ENCODE data around the gene MRPL53. TPM values are rescaled to one million over a fixed set of nuclear protein-coding genes. Genes with fewer than 3 reads are reported as not detected.

MRPL53 gene
- total RNA-seq, 1 experiment from 2014 or later = 52.1 TPM

DNA sequence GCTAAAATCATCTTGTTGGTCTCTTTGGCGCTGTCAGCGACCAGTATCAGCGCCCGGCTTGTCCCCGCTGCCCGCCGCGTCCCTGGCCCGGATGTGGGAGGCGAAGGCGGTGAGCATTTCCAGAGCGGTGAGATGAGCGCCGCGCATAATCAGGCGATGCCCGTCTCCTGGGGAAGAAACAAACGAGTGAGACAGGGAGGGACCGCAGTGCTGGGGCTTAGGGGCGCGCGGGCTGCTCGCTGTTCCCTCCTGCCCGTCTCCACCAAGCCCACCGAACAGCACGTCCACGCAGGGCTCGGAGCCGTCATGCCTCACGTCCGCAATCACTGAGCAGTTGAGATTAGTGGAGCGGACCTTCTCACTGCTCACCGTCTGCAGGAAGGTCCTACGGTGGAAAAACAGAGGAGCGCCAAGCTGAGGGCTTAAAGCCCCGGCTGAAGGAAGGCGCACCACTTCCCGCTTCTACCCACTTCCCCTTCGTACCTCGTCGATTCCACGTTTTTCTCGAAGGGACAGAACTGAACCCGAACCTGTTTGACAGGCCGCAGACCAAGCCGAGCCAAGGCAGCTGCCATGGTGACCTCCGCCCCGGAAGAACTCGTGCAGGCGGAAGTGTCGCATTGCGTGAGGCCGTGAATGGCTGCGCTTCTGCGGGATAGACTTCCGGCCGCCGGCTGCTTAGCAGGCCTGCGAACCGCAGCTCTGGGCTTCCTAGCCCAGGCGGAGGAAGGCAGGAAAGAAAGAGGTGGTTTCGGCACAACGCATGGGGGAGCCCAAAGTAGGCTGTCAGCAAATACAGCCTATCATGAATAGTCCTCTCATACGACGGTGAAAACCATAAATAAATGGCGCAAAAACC lies at the start of gene MRPL53 (continued):
- TF ChIP-seq GABPB1 (CRISPR knock-in tag; IDR thresholded peaks at IDR 0.05) = peak; percentile 96
- TF ChIP-seq NFATC4 (CRISPR knock-in tag; IDR thresholded peaks at IDR 0.05) = peak; percentile 63; the same call in 1 of the 2 replicates
- TF ChIP-seq ZNF396 (CRISPR knock-in tag; IDR thresholded peaks at IDR 0.05; ENCODE audit: borderline replicate concordance) = no peak
- no peak for TF ChIP-seq MXD4 (CRISPR knock-in tag; IDR thresholded peaks at IDR 0.05; ENCODE audit: borderline replicate concordance)
- no peak for TF ChIP-seq PRRX2 (CRISPR knock-in tag; IDR thresholded peaks at IDR 0.05)
- TF ChIP-seq, protein P1, sequence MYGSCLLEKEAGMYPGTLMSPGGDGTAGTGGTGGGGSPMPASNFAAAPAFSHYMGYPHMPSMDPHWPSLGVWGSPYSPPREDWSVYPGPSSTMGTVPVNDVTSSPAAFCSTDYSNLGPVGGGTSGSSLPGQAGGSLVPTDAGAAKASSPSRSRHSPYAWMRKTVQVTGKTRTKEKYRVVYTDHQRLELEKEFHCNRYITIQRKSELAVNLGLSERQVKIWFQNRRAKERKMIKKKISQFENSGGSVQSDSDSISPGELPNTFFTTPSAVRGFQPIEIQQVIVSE (CRISPR knock-in tag; IDR thresholded peaks at IDR 0.05; ENCODE audit: borderline replicate concordance) = no peak
- TF ChIP-seq, protein P2, sequence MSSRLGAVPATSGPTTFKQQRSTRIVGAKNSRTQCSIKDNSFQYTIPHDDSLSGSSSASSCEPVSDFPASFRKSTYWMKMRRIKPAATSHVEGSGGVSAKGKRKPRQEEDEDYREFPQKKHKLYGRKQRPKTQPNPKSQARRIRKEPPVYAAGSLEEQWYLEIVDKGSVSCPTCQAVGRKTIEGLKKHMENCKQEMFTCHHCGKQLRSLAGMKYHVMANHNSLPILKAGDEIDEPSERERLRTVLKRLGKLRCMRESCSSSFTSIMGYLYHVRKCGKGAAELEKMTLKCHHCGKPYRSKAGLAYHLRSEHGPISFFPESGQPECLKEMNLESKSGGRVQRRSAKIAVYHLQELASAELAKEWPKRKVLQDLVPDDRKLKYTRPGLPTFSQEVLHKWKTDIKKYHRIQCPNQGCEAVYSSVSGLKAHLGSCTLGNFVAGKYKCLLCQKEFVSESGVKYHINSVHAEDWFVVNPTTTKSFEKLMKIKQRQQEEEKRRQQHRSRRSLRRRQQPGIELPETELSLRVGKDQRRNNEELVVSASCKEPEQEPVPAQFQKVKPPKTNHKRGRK (CRISPR knock-in tag; IDR thresholded peaks at IDR 0.05; ENCODE audit: borderline replicate concordance) = no peak
- TF ChIP-seq NFE2L1 (CRISPR knock-in tag; IDR thresholded peaks at IDR 0.05) = no peak
- TF ChIP-seq ZNF263 (CRISPR knock-in tag; IDR thresholded peaks at IDR 0.05; ENCODE audit: low read depth) = no peak
- peak; percentile 47; the same call in 1 of the 2 replicates for TF ChIP-seq ETV6 (CRISPR knock-in tag; IDR thresholded peaks at IDR 0.05)
- TF ChIP-seq, protein P3, sequence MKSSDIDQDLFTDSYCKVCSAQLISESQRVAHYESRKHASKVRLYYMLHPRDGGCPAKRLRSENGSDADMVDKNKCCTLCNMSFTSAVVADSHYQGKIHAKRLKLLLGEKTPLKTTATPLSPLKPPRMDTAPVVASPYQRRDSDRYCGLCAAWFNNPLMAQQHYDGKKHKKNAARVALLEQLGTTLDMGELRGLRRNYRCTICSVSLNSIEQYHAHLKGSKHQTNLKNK (CRISPR knock-in tag; IDR thresholded peaks at IDR 0.05) = peak; percentile 87
- peak; percentile 41; the same call in 1 of the 2 replicates for TF ChIP-seq NFYB (CRISPR knock-in tag; conservative IDR thresholded peaks at IDR 0.05; ENCODE audit: low read depth)
- TF ChIP-seq, protein P4, sequence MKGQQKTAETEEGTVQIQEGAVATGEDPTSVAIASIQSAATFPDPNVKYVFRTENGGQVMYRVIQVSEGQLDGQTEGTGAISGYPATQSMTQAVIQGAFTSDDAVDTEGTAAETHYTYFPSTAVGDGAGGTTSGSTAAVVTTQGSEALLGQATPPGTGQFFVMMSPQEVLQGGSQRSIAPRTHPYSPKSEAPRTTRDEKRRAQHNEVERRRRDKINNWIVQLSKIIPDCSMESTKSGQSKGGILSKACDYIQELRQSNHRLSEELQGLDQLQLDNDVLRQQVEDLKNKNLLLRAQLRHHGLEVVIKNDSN (CRISPR knock-in tag; IDR thresholded peaks at IDR 0.05) = no peak; the same call in 1 of the 2 replicates
- TF ChIP-seq, protein P5, sequence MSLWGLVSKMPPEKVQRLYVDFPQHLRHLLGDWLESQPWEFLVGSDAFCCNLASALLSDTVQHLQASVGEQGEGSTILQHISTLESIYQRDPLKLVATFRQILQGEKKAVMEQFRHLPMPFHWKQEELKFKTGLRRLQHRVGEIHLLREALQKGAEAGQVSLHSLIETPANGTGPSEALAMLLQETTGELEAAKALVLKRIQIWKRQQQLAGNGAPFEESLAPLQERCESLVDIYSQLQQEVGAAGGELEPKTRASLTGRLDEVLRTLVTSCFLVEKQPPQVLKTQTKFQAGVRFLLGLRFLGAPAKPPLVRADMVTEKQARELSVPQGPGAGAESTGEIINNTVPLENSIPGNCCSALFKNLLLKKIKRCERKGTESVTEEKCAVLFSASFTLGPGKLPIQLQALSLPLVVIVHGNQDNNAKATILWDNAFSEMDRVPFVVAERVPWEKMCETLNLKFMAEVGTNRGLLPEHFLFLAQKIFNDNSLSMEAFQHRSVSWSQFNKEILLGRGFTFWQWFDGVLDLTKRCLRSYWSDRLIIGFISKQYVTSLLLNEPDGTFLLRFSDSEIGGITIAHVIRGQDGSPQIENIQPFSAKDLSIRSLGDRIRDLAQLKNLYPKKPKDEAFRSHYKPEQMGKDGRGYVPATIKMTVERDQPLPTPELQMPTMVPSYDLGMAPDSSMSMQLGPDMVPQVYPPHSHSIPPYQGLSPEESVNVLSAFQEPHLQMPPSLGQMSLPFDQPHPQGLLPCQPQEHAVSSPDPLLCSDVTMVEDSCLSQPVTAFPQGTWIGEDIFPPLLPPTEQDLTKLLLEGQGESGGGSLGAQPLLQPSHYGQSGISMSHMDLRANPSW (CRISPR knock-in tag; conservative IDR thresholded peaks at IDR 0.05; ENCODE audit: low read depth) = no peak
- TF ChIP-seq, protein P6, sequence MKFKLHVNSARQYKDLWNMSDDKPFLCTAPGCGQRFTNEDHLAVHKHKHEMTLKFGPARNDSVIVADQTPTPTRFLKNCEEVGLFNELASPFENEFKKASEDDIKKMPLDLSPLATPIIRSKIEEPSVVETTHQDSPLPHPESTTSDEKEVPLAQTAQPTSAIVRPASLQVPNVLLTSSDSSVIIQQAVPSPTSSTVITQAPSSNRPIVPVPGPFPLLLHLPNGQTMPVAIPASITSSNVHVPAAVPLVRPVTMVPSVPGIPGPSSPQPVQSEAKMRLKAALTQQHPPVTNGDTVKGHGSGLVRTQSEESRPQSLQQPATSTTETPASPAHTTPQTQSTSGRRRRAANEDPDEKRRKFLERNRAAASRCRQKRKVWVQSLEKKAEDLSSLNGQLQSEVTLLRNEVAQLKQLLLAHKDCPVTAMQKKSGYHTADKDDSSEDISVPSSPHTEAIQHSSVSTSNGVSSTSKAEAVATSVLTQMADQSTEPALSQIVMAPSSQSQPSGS (CRISPR knock-in tag; IDR thresholded peaks at IDR 0.05; ENCODE audit: borderline replicate concordance, low read depth) = no peak
- no peak for TF ChIP-seq ZNF219 (CRISPR knock-in tag; IDR thresholded peaks at IDR 0.05; ENCODE audit: borderline replicate concordance)
- TF ChIP-seq, protein P7, sequence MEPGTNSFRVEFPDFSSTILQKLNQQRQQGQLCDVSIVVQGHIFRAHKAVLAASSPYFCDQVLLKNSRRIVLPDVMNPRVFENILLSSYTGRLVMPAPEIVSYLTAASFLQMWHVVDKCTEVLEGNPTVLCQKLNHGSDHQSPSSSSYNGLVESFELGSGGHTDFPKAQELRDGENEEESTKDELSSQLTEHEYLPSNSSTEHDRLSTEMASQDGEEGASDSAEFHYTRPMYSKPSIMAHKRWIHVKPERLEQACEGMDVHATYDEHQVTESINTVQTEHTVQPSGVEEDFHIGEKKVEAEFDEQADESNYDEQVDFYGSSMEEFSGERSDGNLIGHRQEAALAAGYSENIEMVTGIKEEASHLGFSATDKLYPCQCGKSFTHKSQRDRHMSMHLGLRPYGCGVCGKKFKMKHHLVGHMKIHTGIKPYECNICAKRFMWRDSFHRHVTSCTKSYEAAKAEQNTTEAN (CRISPR knock-in tag; IDR thresholded peaks at IDR 0.05) = no peak
- TF ChIP-seq HMGA2 (CRISPR knock-in tag; IDR thresholded peaks at IDR 0.05) = no peak
- TF ChIP-seq NR2C2 (CRISPR knock-in tag; IDR thresholded peaks at IDR 0.05) = peak; percentile 100
- no peak for TF ChIP-seq GRHL2 (CRISPR knock-in tag; IDR thresholded peaks at IDR 0.05; ENCODE audit: insufficient replicate concordance, severe bottlenecking)
- TF ChIP-seq ZNF232 (CRISPR knock-in tag; IDR thresholded peaks at IDR 0.05) = peak; percentile 42; the same call in 1 of the 2 replicates
- TF ChIP-seq, protein P8, sequence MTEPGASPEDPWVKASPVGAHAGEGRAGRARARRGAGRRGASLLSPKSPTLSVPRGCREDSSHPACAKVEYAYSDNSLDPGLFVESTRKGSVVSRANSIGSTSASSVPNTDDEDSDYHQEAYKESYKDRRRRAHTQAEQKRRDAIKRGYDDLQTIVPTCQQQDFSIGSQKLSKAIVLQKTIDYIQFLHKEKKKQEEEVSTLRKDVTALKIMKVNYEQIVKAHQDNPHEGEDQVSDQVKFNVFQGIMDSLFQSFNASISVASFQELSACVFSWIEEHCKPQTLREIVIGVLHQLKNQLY (CRISPR knock-in tag; IDR thresholded peaks at IDR 0.05) = peak; percentile 85; the same call in 1 of the 2 replicates
- TF ChIP-seq CREB1 (CRISPR knock-in tag; IDR thresholded peaks at IDR 0.05) = peak; percentile 80
- peak; percentile 60; the same call in 1 of the 2 replicates for TF ChIP-seq FOXP1 (CRISPR knock-in tag; IDR thresholded peaks at IDR 0.05; ENCODE audit: borderline replicate concordance)

All from WTC11 (cell line).